ENCODE data around the gene TMEM106A. TPM values are rescaled to one million over a fixed set of nuclear protein-coding genes. Genes with fewer than 3 reads are reported as not detected.

The TMEM106A gene
- total and polyA plus RNA-seq, 2 of the 13 experiments (the other 11 are each of a cell fraction or from before 2014, with no cell fraction given) = 16.9 to 35.9 TPM

DNA sequence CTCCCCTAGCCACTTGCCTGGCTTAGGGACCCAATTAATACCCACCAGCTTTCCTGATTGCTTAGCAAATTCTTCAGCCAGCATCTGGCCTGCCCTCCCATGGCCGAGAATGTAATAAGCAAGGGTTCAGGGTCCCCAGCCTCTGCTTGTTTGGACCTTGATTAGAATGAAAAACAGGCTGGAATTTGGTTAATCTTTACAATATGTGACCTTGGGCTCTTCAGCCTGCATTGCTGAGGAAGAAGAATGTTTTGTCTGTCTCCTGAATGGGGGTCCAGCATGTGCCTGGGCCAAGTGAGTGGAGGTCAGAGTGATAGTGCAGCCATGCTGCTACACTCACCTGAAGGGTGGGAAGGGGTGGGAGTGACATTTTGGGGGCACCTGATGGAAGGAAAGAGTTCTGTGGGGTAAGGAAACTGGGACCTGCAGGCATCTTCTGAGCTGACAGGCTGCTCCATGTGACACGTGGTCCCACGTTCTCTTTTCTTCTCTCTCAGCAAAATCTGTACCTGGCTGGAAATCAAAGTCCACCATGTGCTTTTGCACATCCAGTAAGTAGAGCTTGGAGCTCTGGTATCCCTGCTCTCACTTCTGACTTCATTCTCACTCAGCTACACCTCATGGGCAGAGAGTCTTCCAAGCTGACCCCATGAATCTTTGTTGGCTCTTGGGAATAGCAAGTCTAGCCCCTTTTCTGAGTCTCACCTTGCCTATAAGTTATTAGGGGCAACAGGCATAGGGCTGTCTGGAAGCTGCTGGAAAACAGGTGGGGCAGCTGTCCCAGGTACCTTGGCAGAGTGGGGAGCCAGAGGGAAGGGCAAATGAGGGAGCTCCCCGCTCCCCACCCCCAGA is 5.3 kb downstream of the TMEM106A start (continued):
- peak; percentile 82 for TF ChIP-seq PPARG (CRISPR knock-in tag; conservative IDR thresholded peaks at IDR 0.05)
- TF ChIP-seq ZNF703 (CRISPR knock-in tag; IDR thresholded peaks at IDR 0.05; ENCODE audit: borderline replicate concordance) = peak; percentile 69; the same call in 1 of the 2 replicates
- no peak for TF ChIP-seq FOXK1 (CRISPR knock-in tag; IDR thresholded peaks at IDR 0.05; ENCODE audit: borderline replicate concordance, low read depth)
- TF ChIP-seq FOXC1 (CRISPR knock-in tag; IDR thresholded peaks at IDR 0.05; ENCODE audit: borderline replicate concordance) = peak; percentile 84; the same call in 1 of the 2 replicates
- 0 out of 2 replicates have a peak, but pooled peaks have one; percentile 67 for TF ChIP-seq ZNF30 (CRISPR knock-in tag; IDR thresholded peaks at IDR 0.05)
- no peak for TF ChIP-seq CC2D1A (CRISPR knock-in tag; IDR thresholded peaks at IDR 0.05)
- no peak for TF ChIP-seq HIVEP1 (CRISPR knock-in tag; IDR thresholded peaks at IDR 0.05)
- TF ChIP-seq FOXJ3 (CRISPR knock-in tag; IDR thresholded peaks at IDR 0.05; ENCODE audit: borderline replicate concordance) = peak; percentile 75; the same call in 1 of the 2 replicates
- peak; percentile 47; the same call in 1 of the 2 replicates for TF ChIP-seq ZNF546 (CRISPR knock-in tag; conservative IDR thresholded peaks at IDR 0.05)
- peak; percentile 72 for TF ChIP-seq RARA (CRISPR knock-in tag; IDR thresholded peaks at IDR 0.05)
- TF ChIP-seq, protein P1, sequence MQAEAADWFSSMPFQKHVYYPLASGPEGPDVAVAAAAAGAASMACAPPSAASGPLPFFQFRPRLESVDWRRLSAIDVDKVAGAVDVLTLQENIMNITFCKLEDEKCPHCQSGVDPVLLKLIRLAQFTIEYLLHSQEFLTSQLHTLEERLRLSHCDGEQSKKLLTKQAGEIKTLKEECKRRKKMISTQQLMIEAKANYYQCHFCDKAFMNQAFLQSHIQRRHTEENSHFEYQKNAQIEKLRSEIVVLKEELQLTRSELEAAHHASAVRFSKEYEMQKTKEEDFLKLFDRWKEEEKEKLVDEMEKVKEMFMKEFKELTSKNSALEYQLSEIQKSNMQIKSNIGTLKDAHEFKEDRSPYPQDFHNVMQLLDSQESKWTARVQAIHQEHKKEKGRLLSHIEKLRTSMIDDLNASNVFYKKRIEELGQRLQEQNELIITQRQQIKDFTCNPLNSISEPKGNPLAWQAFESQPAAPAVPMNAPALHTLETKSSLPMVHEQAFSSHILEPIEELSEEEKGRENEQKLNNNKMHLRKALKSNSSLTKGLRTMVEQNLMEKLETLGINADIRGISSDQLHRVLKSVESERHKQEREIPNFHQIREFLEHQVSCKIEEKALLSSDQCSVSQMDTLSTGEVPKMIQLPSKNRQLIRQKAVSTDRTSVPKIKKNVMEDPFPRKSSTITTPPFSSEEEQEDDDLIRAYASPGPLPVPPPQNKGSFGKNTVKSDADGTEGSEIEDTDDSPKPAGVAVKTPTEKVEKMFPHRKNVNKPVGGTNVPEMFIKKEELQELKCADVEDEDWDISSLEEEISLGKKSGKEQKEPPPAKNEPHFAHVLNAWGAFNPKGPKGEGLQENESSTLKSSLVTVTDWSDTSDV (CRISPR knock-in tag; IDR thresholded peaks at IDR 0.05) = peak; percentile 77; the same call in 1 of the 2 replicates
- TF ChIP-seq FOXK2 (IDR thresholded peaks at IDR 0.05) = 0 out of 2 replicates have a peak, but pooled peaks have one; percentile 42
- no peak; the same call in none of the 2 replicates for TF ChIP-seq KMT2B (CRISPR knock-in tag; IDR thresholded peaks at IDR 0.05)
- TF ChIP-seq NFIC (IDR thresholded peaks at IDR 0.05; ENCODE audit: low read length) = peak; percentile 77; the same call in 1 of the 2 replicates
- TF ChIP-seq, protein P2, sequence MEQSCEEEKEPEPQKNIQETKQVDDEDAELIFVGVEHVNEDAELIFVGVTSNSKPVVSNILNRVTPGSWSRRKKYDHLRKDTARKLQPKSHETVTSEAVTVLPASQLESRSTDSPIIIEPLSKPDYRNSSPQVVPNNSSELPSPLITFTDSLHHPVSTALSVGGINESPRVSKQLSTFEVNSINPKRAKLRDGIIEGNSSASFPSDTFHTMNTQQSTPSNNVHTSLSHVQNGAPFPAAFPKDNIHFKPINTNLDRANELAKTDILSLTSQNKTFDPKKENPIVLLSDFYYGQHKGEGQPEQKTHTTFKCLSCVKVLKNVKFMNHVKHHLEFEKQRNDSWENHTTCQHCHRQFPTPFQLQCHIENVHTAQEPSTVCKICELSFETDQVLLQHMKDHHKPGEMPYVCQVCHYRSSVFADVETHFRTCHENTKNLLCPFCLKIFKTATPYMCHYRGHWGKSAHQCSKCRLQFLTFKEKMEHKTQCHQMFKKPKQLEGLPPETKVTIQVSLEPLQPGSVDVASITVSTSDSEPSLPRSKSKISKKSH (CRISPR knock-in tag; IDR thresholded peaks at IDR 0.05; ENCODE audit: borderline replicate concordance) = no peak
- TF ChIP-seq, protein P3, sequence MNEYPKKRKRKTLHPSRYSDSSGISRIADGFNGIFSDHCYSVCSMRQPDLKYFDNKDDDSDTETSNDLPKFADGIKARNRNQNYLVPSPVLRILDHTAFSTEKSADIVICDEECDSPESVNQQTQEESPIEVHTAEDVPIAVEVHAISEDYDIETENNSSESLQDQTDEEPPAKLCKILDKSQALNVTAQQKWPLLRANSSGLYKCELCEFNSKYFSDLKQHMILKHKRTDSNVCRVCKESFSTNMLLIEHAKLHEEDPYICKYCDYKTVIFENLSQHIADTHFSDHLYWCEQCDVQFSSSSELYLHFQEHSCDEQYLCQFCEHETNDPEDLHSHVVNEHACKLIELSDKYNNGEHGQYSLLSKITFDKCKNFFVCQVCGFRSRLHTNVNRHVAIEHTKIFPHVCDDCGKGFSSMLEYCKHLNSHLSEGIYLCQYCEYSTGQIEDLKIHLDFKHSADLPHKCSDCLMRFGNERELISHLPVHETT (CRISPR knock-in tag; conservative IDR thresholded peaks at IDR 0.05) = peak; percentile 81
- TF ChIP-seq, protein P4, sequence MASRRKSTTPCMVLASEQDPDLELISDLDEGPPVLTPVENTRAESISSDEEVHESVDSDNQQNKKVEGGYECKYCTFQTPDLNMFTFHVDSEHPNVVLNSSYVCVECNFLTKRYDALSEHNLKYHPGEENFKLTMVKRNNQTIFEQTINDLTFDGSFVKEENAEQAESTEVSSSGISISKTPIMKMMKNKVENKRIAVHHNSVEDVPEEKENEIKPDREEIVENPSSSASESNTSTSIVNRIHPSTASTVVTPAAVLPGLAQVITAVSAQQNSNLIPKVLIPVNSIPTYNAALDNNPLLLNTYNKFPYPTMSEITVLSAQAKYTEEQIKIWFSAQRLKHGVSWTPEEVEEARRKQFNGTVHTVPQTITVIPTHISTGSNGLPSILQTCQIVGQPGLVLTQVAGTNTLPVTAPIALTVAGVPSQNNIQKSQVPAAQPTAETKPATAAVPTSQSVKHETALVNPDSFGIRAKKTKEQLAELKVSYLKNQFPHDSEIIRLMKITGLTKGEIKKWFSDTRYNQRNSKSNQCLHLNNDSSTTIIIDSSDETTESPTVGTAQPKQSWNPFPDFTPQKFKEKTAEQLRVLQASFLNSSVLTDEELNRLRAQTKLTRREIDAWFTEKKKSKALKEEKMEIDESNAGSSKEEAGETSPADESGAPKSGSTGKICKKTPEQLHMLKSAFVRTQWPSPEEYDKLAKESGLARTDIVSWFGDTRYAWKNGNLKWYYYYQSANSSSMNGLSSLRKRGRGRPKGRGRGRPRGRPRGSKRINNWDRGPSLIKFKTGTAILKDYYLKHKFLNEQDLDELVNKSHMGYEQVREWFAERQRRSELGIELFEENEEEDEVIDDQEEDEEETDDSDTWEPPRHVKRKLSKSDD (CRISPR knock-in tag; IDR thresholded peaks at IDR 0.05; ENCODE audit: low read depth) = 0 out of 2 replicates have a peak, but pooled peaks have one; percentile 4
- no peak for TF ChIP-seq CENPX (CRISPR knock-in tag; IDR thresholded peaks at IDR 0.05)
- no peak; the same call in 1 of the 2 replicates for TF ChIP-seq NFKB2 (CRISPR knock-in tag; IDR thresholded peaks at IDR 0.05; ENCODE audit: borderline replicate concordance)
- TF ChIP-seq ZC3H13 (CRISPR knock-in tag; IDR thresholded peaks at IDR 0.05) = peak; percentile 92
- no peak for TF ChIP-seq HHEX (CRISPR knock-in tag; IDR thresholded peaks at IDR 0.05)

Measured in HepG2 (cell line).